Aorta (tissue), 5 donors: ENCODE data around the gene AFDN. TPM values are rescaled to one million over a fixed set of nuclear protein-coding genes. Genes with fewer than 3 reads are reported as not detected.

Experiments
- ATAC-seq: fragments of 200-7000 bp; cut with Tn5 transposase; one replicate; pipeline ENCODE4 v1.9.1; 2022; ENCODE audit warnings: moderate library complexity; ENCODE audit not compliant: low FRiP score
- DNase-seq, 2 donors: peaks; one replicate each; pipeline ENCODE4 v3.0.0-alpha.2; 2020
- H3K27ac ChIP-seq, 2 donors: one replicate each; pipeline ENCODE4 v1.5.1; 2013; ENCODE audit warnings: low read length in 2 of 2, mild to moderate bottlenecking in 2 of 2, moderate library complexity in 2 of 2, control low read depth in 1 of 2, inconsistent platforms in 1 of 2, low read depth in 1 of 2
- H3K27me3 ChIP-seq, 2 donors: one replicate each; pipeline ENCODE4 v1.6.1; 2013; ENCODE audit warnings: control low read depth in 1 of 2, low read length in 1 of 2, mild to moderate bottlenecking in 1 of 2, moderate library complexity in 1 of 2; ENCODE audit not compliant: insufficient read depth in 2 of 2, control insufficient read depth in 1 of 2
- H3K36me3 ChIP-seq, 2 donors: one replicate each; pipeline ENCODE4 v1.6.1; 2013; ENCODE audit warnings: control low read depth in 1 of 2, low read length in 1 of 2, mild to moderate bottlenecking in 1 of 2; ENCODE audit not compliant: insufficient read depth in 2 of 2, control insufficient read depth in 1 of 2
- H3K4me1 ChIP-seq, 2 donors: one replicate each; pipeline ENCODE4 v1.6.1; 2013; ENCODE audit warnings: low read length in 2 of 2, control low read depth in 1 of 2, mild to moderate bottlenecking in 1 of 2, moderate library complexity in 1 of 2; ENCODE audit not compliant: insufficient read depth in 2 of 2, control insufficient read depth in 1 of 2
- H3K4me3 ChIP-seq, 2 donors: one replicate each; pipeline ENCODE4 v1.5.1; 2013; ENCODE audit warnings: low read length in 2 of 2, control low read depth in 1 of 2, mild to moderate bottlenecking in 1 of 2
- H3K9me3 ChIP-seq: one replicate; pipeline ENCODE4 v1.6.1; 2013; ENCODE audit warnings: mild to moderate bottlenecking, low read length; ENCODE audit not compliant: control insufficient read depth
- WGBS, 2 donors: extraction: QIAGEN DNeasy Blood & Tissue Kit; methylation state at CpG; one replicate each; pipeline ENCODE4 v1.1.7; 2013; 5-methylcytosine and 5-hydroxymethylcytosine counted together
- intact Hi-C, 2 donors: fragments of 100-400 bp; cut with DNase I; formaldehyde crosslinking; loops; one replicate each; pipeline versions ENCODE4 v1.14.2 to v1.15.0; 2022
- long read RNA-seq, 2 donors: library from polyadenylated mRNA; unstranded; transcript quantifications; one replicate each; pipeline ENCODE4 v2.0.0, GENCODE V29; 2020 to 2021
- polyA plus RNA-seq, 2 donors: library from polyadenylated mRNA; stranded (reverse); fragments of 200-250 nt; gene quantifications; one replicate each; pipeline ENCODE4 v1.2.3, GENCODE V29; 2013
- total RNA-seq, 2 donors: library from RNA; stranded (reverse); fragmentation: NEBNext Ultra II Directional; extraction: Animal tissue kit (Norgen Biotek cat#: 25700); gene quantifications; one replicate each; pipeline ENCODE4 v1.2.1, GENCODE V29; 2021
- donor health status: healthy with polysubstance abuse.
- donor health status: Bipolar disorder and iron deficiency.
- donor health status: DM: no; HTN: no; CAD: no.
- donor health status: DM: no; HTN: no; CAD: no.
- donor health status: DM: yes; HTN: yes; CAD: no.

The AFDN gene, protein sequence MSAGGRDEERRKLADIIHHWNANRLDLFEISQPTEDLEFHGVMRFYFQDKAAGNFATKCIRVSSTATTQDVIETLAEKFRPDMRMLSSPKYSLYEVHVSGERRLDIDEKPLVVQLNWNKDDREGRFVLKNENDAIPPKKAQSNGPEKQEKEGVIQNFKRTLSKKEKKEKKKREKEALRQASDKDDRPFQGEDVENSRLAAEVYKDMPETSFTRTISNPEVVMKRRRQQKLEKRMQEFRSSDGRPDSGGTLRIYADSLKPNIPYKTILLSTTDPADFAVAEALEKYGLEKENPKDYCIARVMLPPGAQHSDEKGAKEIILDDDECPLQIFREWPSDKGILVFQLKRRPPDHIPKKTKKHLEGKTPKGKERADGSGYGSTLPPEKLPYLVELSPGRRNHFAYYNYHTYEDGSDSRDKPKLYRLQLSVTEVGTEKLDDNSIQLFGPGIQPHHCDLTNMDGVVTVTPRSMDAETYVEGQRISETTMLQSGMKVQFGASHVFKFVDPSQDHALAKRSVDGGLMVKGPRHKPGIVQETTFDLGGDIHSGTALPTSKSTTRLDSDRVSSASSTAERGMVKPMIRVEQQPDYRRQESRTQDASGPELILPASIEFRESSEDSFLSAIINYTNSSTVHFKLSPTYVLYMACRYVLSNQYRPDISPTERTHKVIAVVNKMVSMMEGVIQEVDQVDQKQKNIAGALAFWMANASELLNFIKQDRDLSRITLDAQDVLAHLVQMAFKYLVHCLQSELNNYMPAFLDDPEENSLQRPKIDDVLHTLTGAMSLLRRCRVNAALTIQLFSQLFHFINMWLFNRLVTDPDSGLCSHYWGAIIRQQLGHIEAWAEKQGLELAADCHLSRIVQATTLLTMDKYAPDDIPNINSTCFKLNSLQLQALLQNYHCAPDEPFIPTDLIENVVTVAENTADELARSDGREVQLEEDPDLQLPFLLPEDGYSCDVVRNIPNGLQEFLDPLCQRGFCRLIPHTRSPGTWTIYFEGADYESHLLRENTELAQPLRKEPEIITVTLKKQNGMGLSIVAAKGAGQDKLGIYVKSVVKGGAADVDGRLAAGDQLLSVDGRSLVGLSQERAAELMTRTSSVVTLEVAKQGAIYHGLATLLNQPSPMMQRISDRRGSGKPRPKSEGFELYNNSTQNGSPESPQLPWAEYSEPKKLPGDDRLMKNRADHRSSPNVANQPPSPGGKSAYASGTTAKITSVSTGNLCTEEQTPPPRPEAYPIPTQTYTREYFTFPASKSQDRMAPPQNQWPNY (N-terminal part only)
- total RNA-seq, result 10 to 100 TPM; 75.6 to 99.2 TPM
- polyA plus RNA-seq, result 10 to 100 TPM; 15.5 to 19.4 TPM
- long read RNA-seq, donor 1, partial matches to known transcripts, result 6 of 13 reads
- long read RNA-seq, donor 1, other reads (novel, unspliced or antisense), result 7 of 13 reads
- long read RNA-seq, donor 2, partial matches to known transcripts, result 19 of 35 reads
- long read RNA-seq, donor 2, other reads (novel, unspliced or antisense), result 9 of 35 reads

- Histone ChIP-seq H3K27ac (no peak within 1 kb of the TSS), H3K9me3 (no peaks in the 10 kb centered on the region), H3K4me1 (no peaks in the 10 kb centered on the region), H3K36me3 (no peaks in the 10 kb centered on the region), H3K4me3 (peak within 1 kb of the TSS; percentile 95 to 98), H3K27me3 (no peaks in the 10 kb centered on the region)
- intact Hi-C loops, result no loop called here
- WGBS, 2 donors, result 1% methylated on average over 15 to 107 of the region's 108 CpGs
- peak in 1 of 2 donors; percentile 81 for DNase-seq
- no peak for ATAC-seq
Observed at GRCh38 chr6:167826896-167827582, at the start of gene AFDN. Gene AFDN (plus strand): TSS chr6:167826911. CDS start chr6:167827133, 222 bp downstream.

GRCh38 chr6:167778497-167779128 lies 48.1 kb upstream of the AFDN start:
- Histone ChIP-seq H3K27me3 (no peaks in the 10 kb centered on the region), H3K9me3 (no peaks in the 10 kb centered on the region), H3K4me3 (no peak overlapping the region), H3K36me3 (no peaks in the 10 kb centered on the region), H3K27ac (no peak overlapping the region), H3K4me1 (no peaks in the 10 kb centered on the region)
- intact Hi-C loops, result no loop called here
- DNase-seq, result no peak
- ATAC-seq, result no peak
- 84 to 90% methylated on average over 21 of the region's 21 CpGs for WGBS, 2 donors

- H3K36me3 ChIP-seq, result no peaks in the 10 kb centered on the region
- H3K4me1 ChIP-seq, result no peaks in the 10 kb centered on the region
- no peaks in the 10 kb centered on the region for H3K9me3 ChIP-seq
- no peak for ATAC-seq
- WGBS, 2 donors, result 61 to 65% methylated on average over 20 of the region's 20 CpGs
- intact Hi-C loops, result no loop called here
- H3K27me3 ChIP-seq, result no peaks in the 10 kb centered on the region
- DNase-seq, result no peak
- no peak overlapping the region for H3K27ac ChIP-seq
- no peak overlapping the region for H3K4me3 ChIP-seq
Observed at GRCh38 chr6:167779129-167779992, 47.4 kb upstream of the AFDN start.

GRCh38 chr6:167779993-167780655 lies 46.6 kb upstream of the AFDN start:
- H3K4me1 ChIP-seq, result no peaks in the 10 kb centered on the region
- intact Hi-C loops, result no loop called here
- no peak overlapping the region for H3K27ac ChIP-seq
- no peaks in the 10 kb centered on the region for H3K27me3 ChIP-seq
- no peaks in the 10 kb centered on the region for H3K36me3 ChIP-seq
- no peak for ATAC-seq
- no peaks in the 10 kb centered on the region for H3K9me3 ChIP-seq
- 92% methylated on average over 15 of the region's 15 CpGs for WGBS, 2 donors
- no peak for DNase-seq
- no peak overlapping the region for H3K4me3 ChIP-seq

GRCh38 chr6:167781066-167781767 lies 45.5 kb upstream of the AFDN start:
- no peaks in the 10 kb centered on the region for H3K9me3 ChIP-seq
- H3K27me3 ChIP-seq, result no peaks in the 10 kb centered on the region
- no peaks in the 10 kb centered on the region for H3K36me3 ChIP-seq
- no peak for ATAC-seq
- 93% methylated on average over 15 of the region's 15 CpGs for WGBS, 2 donors
- no peaks in the 10 kb centered on the region for H3K4me1 ChIP-seq
- H3K4me3 ChIP-seq, result no peak overlapping the region
- H3K27ac ChIP-seq, result no peak overlapping the region
- intact Hi-C loops, result no loop called here
- DNase-seq, result no peak

- no peak for DNase-seq
Observed at GRCh38 chr6:167781868-167782267, 44.8 kb upstream of the AFDN start.

More at GRCh38 chr6:167781868-167782267, 44.8 kb upstream of the AFDN start:
- intact Hi-C loops, result no loop called here
- H3K9me3 ChIP-seq, result no peaks in the 10 kb centered on the region
- no peak overlapping the region for H3K27ac ChIP-seq
- no peaks in the 10 kb centered on the region for H3K27me3 ChIP-seq
- H3K4me3 ChIP-seq, result no peak overlapping the region
- ATAC-seq, result no peak
- H3K36me3 ChIP-seq, result no peaks in the 10 kb centered on the region
- 97% methylated on average over 9 of the region's 9 CpGs for WGBS, 2 donors
- no peaks in the 10 kb centered on the region for H3K4me1 ChIP-seq
